Neural progenitor cell (in vitro differentiated cells): ENCODE measurements around the gene BUD31. TPM values are rescaled to one million over a fixed set of nuclear protein-coding genes. Genes with fewer than 3 reads are reported as not detected.

ENCODE experiments used
- DNase-seq: peaks from one replicate; pipeline ENCODE4 v3.0.0-alpha.2; 2016; ENCODE audit warnings: low spot score
- H2AFZ ChIP-seq: fragments of 200-600 bp; sonication (generic); replicated peaks from 2 replicates; pipeline ENCODE4 v1.6.1; 2016; ENCODE audit warnings: antibody characterized with exemption
- H3F3A ChIP-seq: fragments of 200-600 bp; sonication (generic); 2 replicates; pipeline ENCODE4 v1.6.1; 2016; ENCODE audit warnings: antibody characterized with exemption, low read depth
- H3K27ac ChIP-seq: fragments of 200-600 bp; sonication (generic); 2 replicates; pipeline ENCODE4 v1.5.1; 2016; ENCODE audit warnings: mild to moderate bottlenecking
- H3K27me3 ChIP-seq: fragments of 200-600 bp; sonication (generic); 2 replicates; pipeline ENCODE4 v1.6.1; 2016; ENCODE audit warnings: mild to moderate bottlenecking, moderate library complexity
- H3K36me3 ChIP-seq: fragments of 200-600 bp; sonication (generic); 2 replicates; pipeline ENCODE4 v1.5.1; 2016
- H3K4me1 ChIP-seq: fragments of 200-600 bp; sonication (generic); 2 replicates; pipeline ENCODE4 v1.6.1; 2016; ENCODE audit warnings: mixed run types
- H3K4me2 ChIP-seq: fragments of 200-600 bp; sonication (generic); 2 replicates; pipeline ENCODE4 v1.6.1; 2016
- H3K4me3 ChIP-seq: fragments of 200-600 bp; sonication (generic); 2 replicates; pipeline ENCODE4 v1.5.1; 2016
- H3K79me2 ChIP-seq: fragments of 200-600 bp; sonication (generic); 2 replicates; pipeline ENCODE4 v1.6.1; 2016; ENCODE audit warnings: low read depth
- H3K9ac ChIP-seq: fragments of 200-600 bp; sonication (generic); 2 replicates; pipeline ENCODE4 v1.6.1; 2016
- H3K9me3 ChIP-seq: fragments of 200-600 bp; sonication (generic); 2 replicates; pipeline ENCODE4 v1.5.1; 2016; ENCODE audit warnings: low read depth
- H4K20me1 ChIP-seq: fragments of 200-600 bp; sonication (generic); 2 replicates; pipeline ENCODE4 v1.6.1; 2016; ENCODE audit warnings: low read depth
- H3K27ac Mint-ChIP-seq: 3 replicates; pipeline ENCODE4 v1.8.0; 2021; ENCODE audit warnings: mixed read lengths
- H3K27me3 Mint-ChIP-seq: 2 replicates; pipeline ENCODE4 v1.8.0; 2022; ENCODE audit warnings: low read depth, mild to moderate bottlenecking, inconsistent platforms, moderate library complexity, mixed read lengths; ENCODE audit not compliant: insufficient read depth
- H3K36me3 Mint-ChIP-seq: 3 replicates; pipeline ENCODE4 v1.8.0; 2021; ENCODE audit warnings: mixed read lengths
- H3K4me1 Mint-ChIP-seq: 3 replicates; pipeline ENCODE4 v1.8.0; 2021; ENCODE audit warnings: mixed read lengths
- H3K4me3 Mint-ChIP-seq: 3 replicates; pipeline ENCODE4 v1.8.0; 2021; ENCODE audit warnings: mild to moderate bottlenecking, moderate library complexity, mixed read lengths
- H3K9me3 Mint-ChIP-seq: 3 replicates; pipeline ENCODE4 v1.8.0; 2020; ENCODE audit warnings: mixed read lengths
- EZH2 ChIP-seq: fragments of 200-600 bp; sonication (generic); IDR thresholded peaks from 2 replicates; pipeline ENCODE4 v1.6.1; 2017; ENCODE audit warnings: antibody characterized with exemption, mild to moderate bottlenecking, moderate library complexity
- EZH2phosphoT487 ChIP-seq: fragments of 200-600 bp; sonication (generic); IDR thresholded peaks from 2 replicates; pipeline ENCODE4 v1.6.1; 2017; ENCODE audit warnings: antibody characterized with exemption
- total RNA-seq: library from RNA; depleted of rRNA; stranded (reverse); fragments of >200 nt; gene quantifications from 2 replicates; pipeline ENCODE4 v1.2.3, GENCODE V29; 2015; ENCODE audit warnings: low replicate concordance
- TF ChIP-seq, protein P1 (sequence below): fragments of 200-600 bp; sonication (generic); IDR thresholded peaks from 2 replicates; pipeline ENCODE4 v1.5.1; 2017; ENCODE audit warnings: antibody characterized with exemption, mild to moderate bottlenecking

BUD31 gene
- total RNA-seq, 1 donor from 2014 or later: 98.2 TPM

DNA sequence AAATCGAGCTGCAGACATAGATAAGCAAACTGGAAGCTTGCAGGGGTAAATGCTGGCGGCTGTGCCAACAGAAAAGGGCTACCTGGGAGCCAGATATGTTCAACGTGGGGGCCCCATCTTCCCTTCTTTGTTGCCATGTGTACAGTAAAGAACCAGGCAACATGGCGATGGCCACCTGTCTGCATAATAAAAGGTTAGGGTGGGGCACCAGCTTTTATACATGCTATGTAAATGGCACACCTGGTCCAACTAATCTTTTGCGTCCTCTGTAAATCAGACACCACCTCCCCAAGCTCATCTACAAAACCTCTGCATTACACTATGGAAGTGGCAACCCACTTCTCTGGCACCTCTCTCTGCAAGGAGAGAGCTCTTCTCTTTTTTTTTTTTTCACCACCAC is 13.9 kb downstream of the BUD31 start:
- Histone ChIP-seq H3K27ac (no peak overlapping the region), H3K27me3 (no peaks in the 10 kb centered on the region), H3K4me2 (no peak overlapping the region), H3K36me3 (no peaks in the 10 kb centered on the region), H4K20me1 (peaks cover 16% of the 10 kb centered on the region), H3K4me3 (no peak overlapping the region), H3F3A (no peaks in the 10 kb centered on the region), H3K79me2 (no peaks in the 10 kb centered on the region), H3K9me3 (no peaks in the 10 kb centered on the region), H2AFZ (no peak overlapping the region), H3K9ac (no peak overlapping the region), H3K4me1 (no peaks in the 10 kb centered on the region)
- H3K27ac Mint-ChIP-seq: no peak overlapping the region
- no peak for DNase-seq
- H3K4me3 Mint-ChIP-seq: no peak overlapping the region
- H3K9me3 Mint-ChIP-seq: no peaks in the 10 kb centered on the region
- TF ChIP-seq, protein P1, sequence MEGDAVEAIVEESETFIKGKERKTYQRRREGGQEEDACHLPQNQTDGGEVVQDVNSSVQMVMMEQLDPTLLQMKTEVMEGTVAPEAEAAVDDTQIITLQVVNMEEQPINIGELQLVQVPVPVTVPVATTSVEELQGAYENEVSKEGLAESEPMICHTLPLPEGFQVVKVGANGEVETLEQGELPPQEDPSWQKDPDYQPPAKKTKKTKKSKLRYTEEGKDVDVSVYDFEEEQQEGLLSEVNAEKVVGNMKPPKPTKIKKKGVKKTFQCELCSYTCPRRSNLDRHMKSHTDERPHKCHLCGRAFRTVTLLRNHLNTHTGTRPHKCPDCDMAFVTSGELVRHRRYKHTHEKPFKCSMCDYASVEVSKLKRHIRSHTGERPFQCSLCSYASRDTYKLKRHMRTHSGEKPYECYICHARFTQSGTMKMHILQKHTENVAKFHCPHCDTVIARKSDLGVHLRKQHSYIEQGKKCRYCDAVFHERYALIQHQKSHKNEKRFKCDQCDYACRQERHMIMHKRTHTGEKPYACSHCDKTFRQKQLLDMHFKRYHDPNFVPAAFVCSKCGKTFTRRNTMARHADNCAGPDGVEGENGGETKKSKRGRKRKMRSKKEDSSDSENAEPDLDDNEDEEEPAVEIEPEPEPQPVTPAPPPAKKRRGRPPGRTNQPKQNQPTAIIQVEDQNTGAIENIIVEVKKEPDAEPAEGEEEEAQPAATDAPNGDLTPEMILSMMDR: no peak
- TF ChIP-seq EZH2phosphoT487: no peak
- TF ChIP-seq EZH2: no peak
- peaks cover 10% of the 10 kb centered on the region for H3K36me3 Mint-ChIP-seq
- no peaks in the 10 kb centered on the region for H3K27me3 Mint-ChIP-seq
- H3K4me1 Mint-ChIP-seq: no peaks in the 10 kb centered on the region

DNA sequence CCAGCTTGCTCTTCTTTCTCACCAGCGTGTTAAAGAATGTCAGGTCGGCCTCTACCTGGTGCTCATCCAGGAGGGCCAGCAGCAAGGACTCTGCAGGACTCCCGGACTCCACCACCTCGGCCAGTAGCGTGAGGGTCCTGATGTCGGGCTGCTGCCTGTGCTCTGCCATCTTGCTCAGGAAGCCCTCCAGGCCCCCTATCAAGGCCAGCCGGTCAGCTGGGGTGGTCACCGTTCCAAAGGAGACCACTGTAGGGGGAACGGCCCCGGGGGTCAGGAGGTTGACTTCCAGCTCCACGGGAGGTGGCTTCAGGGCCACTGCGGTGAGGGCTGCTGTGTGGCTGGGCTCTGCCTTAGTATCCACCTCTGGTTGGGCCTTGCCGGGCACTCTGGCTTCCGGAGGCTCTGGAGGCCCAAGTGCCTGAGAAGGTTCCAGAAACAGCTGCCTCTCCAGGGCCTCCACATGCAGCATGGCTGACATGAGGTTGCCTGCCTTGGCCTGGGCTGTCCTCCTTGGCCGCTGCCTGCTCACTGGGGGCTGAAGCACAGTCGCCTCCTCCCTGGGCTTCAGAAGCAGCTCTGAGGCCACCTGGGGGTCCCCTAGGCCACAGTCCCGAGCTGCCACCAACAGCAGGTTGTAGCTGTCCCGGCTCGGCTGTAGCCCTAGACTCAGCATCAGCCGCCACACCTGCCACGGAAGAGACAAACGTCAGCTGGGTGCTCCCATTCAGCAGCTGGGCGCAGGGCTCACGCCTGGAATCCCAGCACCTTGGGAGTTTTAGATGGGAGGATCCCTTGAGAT is 16.4 kb downstream of the BUD31 start:
- H3K4me2 ChIP-seq: no peak overlapping the region
- peaks cover 9% of the 10 kb centered on the region for H4K20me1 ChIP-seq
- H3K4me1 Mint-ChIP-seq: no peaks in the 10 kb centered on the region
- H3K36me3 Mint-ChIP-seq: peaks cover 13% of the 10 kb centered on the region
- H3K4me1 ChIP-seq: no peaks in the 10 kb centered on the region
- H3K9me3 ChIP-seq: no peaks in the 10 kb centered on the region
- H3K4me3 ChIP-seq: no peak overlapping the region
- H3K9ac ChIP-seq: no peak overlapping the region
- H3F3A ChIP-seq: no peaks in the 10 kb centered on the region
- H3K27me3 Mint-ChIP-seq: peaks cover 3% of the 10 kb centered on the region
- no peak overlapping the region for H3K4me3 Mint-ChIP-seq
- no peak overlapping the region for H2AFZ ChIP-seq
- DNase-seq: no peak
- H3K79me2 ChIP-seq: no peaks in the 10 kb centered on the region
- H3K36me3 ChIP-seq: no peaks in the 10 kb centered on the region
- no peak overlapping the region for H3K27ac Mint-ChIP-seq
- no peaks in the 10 kb centered on the region for H3K27me3 ChIP-seq
- H3K27ac ChIP-seq: no peak overlapping the region
- no peak for TF ChIP-seq EZH2
- TF ChIP-seq EZH2phosphoT487: no peak
- TF ChIP-seq, protein P1: no peak
- H3K9me3 Mint-ChIP-seq: no peaks in the 10 kb centered on the region

DNA sequence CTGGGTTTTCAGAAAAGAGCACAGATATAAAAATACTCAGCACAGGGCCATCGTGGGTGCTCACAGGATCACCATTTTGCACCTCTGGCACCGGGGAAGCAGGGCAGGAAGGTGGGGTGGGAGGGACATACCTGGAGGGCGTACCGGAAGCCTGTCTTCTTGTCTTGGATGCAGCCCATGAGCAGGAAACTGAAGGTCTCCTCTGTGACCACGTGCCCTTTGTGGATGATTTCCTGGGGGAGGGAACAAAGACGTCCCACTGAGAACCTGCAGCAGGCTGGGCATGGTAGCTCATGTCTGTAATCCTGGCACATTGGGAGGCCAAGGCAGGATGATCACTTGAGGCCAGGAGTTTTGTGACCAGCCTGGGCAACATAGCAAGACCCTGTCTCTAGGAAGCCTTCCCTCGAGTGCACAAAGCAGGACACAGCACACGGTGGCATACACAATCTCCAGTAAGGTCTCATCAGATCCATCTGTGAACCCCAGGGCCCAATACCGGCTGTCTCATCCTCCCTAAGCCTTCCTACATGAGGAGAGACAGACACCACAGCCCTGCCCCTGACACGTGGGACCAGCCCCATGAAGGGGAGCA is 20.3 kb downstream of the BUD31 start:
- Mint-ChIP-seq H3K9me3 (no peaks in the 10 kb centered on the region), H3K4me3 (no peak overlapping the region), H3K4me1 (no peaks in the 10 kb centered on the region), H3K36me3 (peaks cover 11% of the 10 kb centered on the region), H3K27me3 (peaks cover 3% of the 10 kb centered on the region), H3K27ac (no peak overlapping the region)
- no peak overlapping the region for H3K4me3 ChIP-seq
- no peaks in the 10 kb centered on the region for H3K36me3 ChIP-seq
- H2AFZ ChIP-seq: no peak overlapping the region
- no peak overlapping the region for H3K27ac ChIP-seq
- H3K9ac ChIP-seq: no peak overlapping the region
- no peaks in the 10 kb centered on the region for H3K79me2 ChIP-seq
- DNase-seq: no peak
- no peaks in the 10 kb centered on the region for H3K4me1 ChIP-seq
- no peaks in the 10 kb centered on the region for H3K27me3 ChIP-seq
- no peak overlapping the region for H3K4me2 ChIP-seq
- H3K9me3 ChIP-seq: no peaks in the 10 kb centered on the region
- no peaks in the 10 kb centered on the region for H3F3A ChIP-seq
- TF ChIP-seq, protein P1: no peak
- TF ChIP-seq EZH2: no peak
- TF ChIP-seq EZH2phosphoT487: no peak
- H4K20me1 ChIP-seq: no peaks in the 10 kb centered on the region
